HepG2 (cell line): ENCODE results near the gene ITCH. TPM values are rescaled to one million over a fixed set of nuclear protein-coding genes. Genes with fewer than 3 reads are reported as not detected.

Experiments used
- ARNT ChIP-seq: fragments of 450-650 bp; IDR thresholded peaks from 2 replicates; pipeline ENCODE4 v1.6.1; 2017
- ARNTL ChIP-seq: sonication (generic); formaldehyde crosslinking; IDR thresholded peaks from 2 replicates; pipeline ENCODE4 v1.4.0; 2020; ENCODE audit warnings: mild to moderate bottlenecking, missing genetic modification reagents
- HOXA3 ChIP-seq: sonication (generic); formaldehyde crosslinking; IDR thresholded peaks from 2 replicates; pipeline ENCODE4 v1.5.0; 2020; ENCODE audit warnings: missing genetic modification reagents
- ISX ChIP-seq: sonication (generic); formaldehyde crosslinking; conservative IDR thresholded peaks from 2 replicates; pipeline ENCODE4 v1.5.0; 2020; ENCODE audit warnings: missing genetic modification reagents
- KDM5A ChIP-seq: fragments of 200-600 bp; sonication (generic); IDR thresholded peaks from 2 replicates; pipeline ENCODE4 v1.7.0; 2018; ENCODE audit warnings: antibody characterized with exemption, mild to moderate bottlenecking, low read length, borderline replicate concordance
- MXI1 ChIP-seq: IDR thresholded peaks from 3 replicates; pipeline ENCODE4 v1.6.1; 2012; ENCODE audit warnings: low read depth, low read length, inconsistent platforms, borderline replicate concordance
- NR1H2 ChIP-seq: sonication (generic); formaldehyde crosslinking; IDR thresholded peaks from 2 replicates; pipeline ENCODE4 v1.8.1; 2022; ENCODE audit warnings: low read depth, missing genetic modification reagents, borderline replicate concordance
- PAF1 ChIP-seq: IDR thresholded peaks from 2 replicates; pipeline ENCODE4 v1.6.1; 2016; ENCODE audit warnings: missing genetic modification reagents, missing compliant biosample characterization
- SPEN ChIP-seq: sonication (generic); formaldehyde crosslinking; IDR thresholded peaks from 2 replicates; pipeline ENCODE4 v1.5.1; 2020; ENCODE audit warnings: low read depth, mild to moderate bottlenecking, missing genetic modification reagents
- XRCC5 ChIP-seq: fragments of 200-400 bp; formaldehyde crosslinking; optimal IDR thresholded peaks from 2 replicates; pipeline ENCODE3; 2017; ENCODE audit warnings: mild to moderate bottlenecking, low read length
- ZBTB49 ChIP-seq: sonication (generic); formaldehyde crosslinking; IDR thresholded peaks from 2 replicates; pipeline ENCODE4 v1.4.0; 2020; ENCODE audit warnings: missing genetic modification reagents, borderline replicate concordance
- ZNF142 ChIP-seq: sonication (generic); formaldehyde crosslinking; IDR thresholded peaks from 2 replicates; pipeline ENCODE4 v1.4.0; 2020; ENCODE audit warnings: missing genetic modification reagents
- ZNF235 ChIP-seq: sonication (generic); formaldehyde crosslinking; IDR thresholded peaks from 2 replicates; pipeline ENCODE4 v1.8.1; 2023; ENCODE audit warnings: mild to moderate bottlenecking, missing genetic modification reagents, borderline replicate concordance
- ZNF468 ChIP-seq: sonication (generic); formaldehyde crosslinking; IDR thresholded peaks from 2 replicates; pipeline ENCODE4 v1.8.0; 2022; ENCODE audit warnings: mild to moderate bottlenecking, moderate library complexity, missing genetic modification reagents
- ZNF589 ChIP-seq: sonication (generic); formaldehyde crosslinking; conservative IDR thresholded peaks from 2 replicates; pipeline ENCODE4 v1.8.0; 2022; ENCODE audit warnings: mild to moderate bottlenecking, moderate library complexity, missing genetic modification reagents
- ZNF605 ChIP-seq: sonication (generic); formaldehyde crosslinking; IDR thresholded peaks from 2 replicates; pipeline ENCODE4 v1.8.0; 2022; ENCODE audit warnings: mild to moderate bottlenecking, missing genetic modification reagents
- ZNF703 ChIP-seq: sonication (generic); formaldehyde crosslinking; IDR thresholded peaks from 2 replicates; pipeline ENCODE4 v1.5.1; 2020; ENCODE audit warnings: missing genetic modification reagents, mild to moderate bottlenecking, moderate library complexity, borderline replicate concordance
- ZSCAN29 ChIP-seq: sonication (generic); formaldehyde crosslinking; conservative IDR thresholded peaks from 2 replicates; pipeline ENCODE4 v1.4.0; 2020; ENCODE audit warnings: mild to moderate bottlenecking, missing genetic modification reagents
- polyA plus RNA-seq, 8 experiments: library from polyadenylated mRNA; depleted of rRNA in 3 of 8; stranded (reverse) in 7 of 8; unstranded in 1 of 8; fragments of >200 nt; fragmentation: Illumina TruSeq in 4 of 8; extraction: Trizol in 4 of 8; gene quantifications; 2 replicates each; pipeline versions ENCODE4 v1.2.1 to v1.2.3, GENCODE V29; 2011 to 2016; ENCODE audit warnings: low read depth in 4 of 8, missing spikeins in 1 of 8, mixed read lengths in 1 of 8; ENCODE audit not compliant: insufficient read depth in 1 of 8
- total RNA-seq, 5 experiments: library from RNA; depleted of rRNA; stranded (reverse); fragments of >200 nt; fragmentation: Illumina TruSeq; extraction: Trizol; gene quantifications; 2 replicates each; pipeline ENCODE4 v1.2.3, GENCODE V29; 2016; ENCODE audit warnings: low read depth in 1 of 5
- TF ChIP-seq, protein P1 (sequence below): sonication (generic); formaldehyde crosslinking; IDR thresholded peaks from 2 replicates; pipeline ENCODE4 v1.4.0; 2020; ENCODE audit warnings: missing genetic modification reagents

The ITCH gene
- total and polyA plus RNA-seq, 2 of the 13 experiments (the other 11 are each of a cell fraction or from before 2014, with no cell fraction given), result 20.5 to 112 TPM

DNA sequence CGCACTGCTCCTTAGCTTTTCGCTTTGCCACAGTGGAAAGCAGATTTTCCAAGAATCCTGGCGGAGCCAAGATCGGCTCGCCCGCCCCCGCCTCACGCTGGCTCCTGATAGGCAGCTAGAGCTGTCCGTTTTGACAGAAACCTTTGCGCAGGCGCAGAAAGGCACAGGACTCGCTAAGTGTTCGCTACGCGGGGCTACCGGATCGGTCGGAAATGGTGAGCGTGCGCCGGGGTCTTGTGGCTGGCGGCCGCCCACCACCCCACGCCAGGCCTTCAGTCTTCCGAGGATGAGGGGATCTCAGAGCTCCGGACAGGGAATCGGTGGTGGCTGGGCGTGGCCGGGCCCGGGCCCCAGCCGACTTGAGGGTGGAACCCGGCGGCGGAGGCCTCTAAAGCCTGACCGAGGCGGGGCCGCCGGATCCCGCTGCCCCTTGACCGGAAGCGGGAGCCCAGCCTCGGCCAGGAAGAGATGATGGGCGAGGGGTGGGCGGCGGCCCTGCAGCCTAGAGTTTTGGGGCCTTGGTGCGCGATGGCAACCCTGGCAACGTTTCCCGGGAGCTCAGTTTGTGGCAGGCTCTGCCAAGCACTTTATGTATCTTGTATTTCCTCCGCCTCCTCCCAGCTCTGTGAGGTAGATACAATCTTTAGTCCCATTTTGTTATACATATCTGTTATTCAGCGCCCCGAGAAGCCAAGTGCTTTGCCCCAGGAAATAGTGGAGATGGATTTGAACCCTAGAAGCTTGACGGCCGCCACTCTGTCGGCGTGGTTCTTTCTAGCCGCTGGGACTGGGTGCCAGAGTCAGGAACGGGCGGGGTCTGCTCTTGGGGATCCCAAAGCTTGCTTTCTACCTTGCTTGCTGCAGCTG is 153.4 kb downstream of the ITCH start, which contains the start of gene DYNLRB1 (continued):
- TF ChIP-seq ZSCAN29 (no peak; the same call in 1 of the 2 replicates), ZNF589 (CRISPR knock-in tag) (no peak), NR1H2 (CRISPR knock-in tag) (peak; percentile 68; the same call in 1 of the 2 replicates), ZNF235 (0 out of 2 replicates have a peak, but pooled peaks have one; percentile 59), XRCC5 (peak; percentile 93), HOXA3 (no peak; the same call in 1 of the 2 replicates), ISX (CRISPR knock-in tag) (no peak), ARNTL (peak; percentile 33; the same call in 1 of the 2 replicates), PAF1 (CRISPR knock-in tag) (peak; percentile 70; the same call in 1 of the 2 replicates), ZNF142 (peak; percentile 83; the same call in 1 of the 2 replicates), ZNF605 (CRISPR knock-in tag) (peak; percentile 98), MXI1 (peak; percentile 37; the same call in 1 of the 3 replicates), ZNF468 (CRISPR knock-in tag) (0 out of 2 replicates have a peak, but pooled peaks have one; percentile 25), KDM5A (peak; percentile 95), ZNF703 (CRISPR knock-in tag) (no peak), ZBTB49 (CRISPR knock-in tag) (peak; percentile 25; the same call in 1 of the 2 replicates), SPEN (CRISPR knock-in tag) (peak; percentile 75; the same call in 1 of the 2 replicates), ARNT (no peak)
- TF ChIP-seq, protein P1, sequence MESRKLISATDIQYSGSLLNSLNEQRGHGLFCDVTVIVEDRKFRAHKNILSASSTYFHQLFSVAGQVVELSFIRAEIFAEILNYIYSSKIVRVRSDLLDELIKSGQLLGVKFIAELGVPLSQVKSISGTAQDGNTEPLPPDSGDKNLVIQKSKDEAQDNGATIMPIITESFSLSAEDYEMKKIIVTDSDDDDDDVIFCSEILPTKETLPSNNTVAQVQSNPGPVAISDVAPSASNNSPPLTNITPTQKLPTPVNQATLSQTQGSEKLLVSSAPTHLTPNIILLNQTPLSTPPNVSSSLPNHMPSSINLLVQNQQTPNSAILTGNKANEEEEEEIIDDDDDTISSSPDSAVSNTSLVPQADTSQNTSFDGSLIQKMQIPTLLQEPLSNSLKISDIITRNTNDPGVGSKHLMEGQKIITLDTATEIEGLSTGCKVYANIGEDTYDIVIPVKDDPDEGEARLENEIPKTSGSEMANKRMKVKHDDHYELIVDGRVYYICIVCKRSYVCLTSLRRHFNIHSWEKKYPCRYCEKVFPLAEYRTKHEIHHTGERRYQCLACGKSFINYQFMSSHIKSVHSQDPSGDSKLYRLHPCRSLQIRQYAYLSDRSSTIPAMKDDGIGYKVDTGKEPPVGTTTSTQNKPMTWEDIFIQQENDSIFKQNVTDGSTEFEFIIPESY, result peak; percentile 55
